SW480 (cell line): Measurements from ENCODE around the gene MGAT4A.
"Not testable (repeated sequence)": the region's sequence is repeated elsewhere in the genome, so short reads cannot be mapped to it uniquely, and the experiment has no call there.

Experiments
- DNase-seq: peaks from one replicate; pipeline ENCODE4 v3.0.0-alpha.2; 2016; ENCODE audit warnings: low spot score

The MGAT4A gene

GRCh38 chr2:98607104-98607503, 123.8 kb downstream of the MGAT4A start:
- DNase-seq, result no peak

- no peak for DNase-seq
Observed at GRCh38 chr2:98606431-98606830, 124.5 kb downstream of the MGAT4A start.

- no peak for DNase-seq
Observed at GRCh38 chr2:98605076-98605475, 125.9 kb downstream of the MGAT4A start.

DNA sequence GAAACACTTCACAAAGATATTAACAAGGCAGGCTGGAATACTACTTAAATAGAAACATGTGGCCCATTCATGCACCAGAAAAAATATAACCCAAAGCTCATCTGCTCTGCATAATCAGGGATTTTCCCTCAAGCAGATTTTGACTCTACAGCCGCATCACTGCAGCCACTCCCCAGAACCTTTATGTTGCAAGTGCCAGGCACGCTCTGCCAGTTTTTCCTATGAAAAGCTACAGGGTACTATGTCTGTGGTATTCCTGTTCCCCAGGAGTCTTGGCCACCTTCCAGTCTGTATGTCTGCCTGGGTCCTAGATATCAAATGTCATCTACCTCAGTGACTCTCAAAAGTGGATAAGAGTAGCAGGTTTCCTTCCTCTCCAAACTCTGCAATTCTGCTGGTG, 126.4 kb downstream of the MGAT4A start:
- no peak for DNase-seq

DNA sequence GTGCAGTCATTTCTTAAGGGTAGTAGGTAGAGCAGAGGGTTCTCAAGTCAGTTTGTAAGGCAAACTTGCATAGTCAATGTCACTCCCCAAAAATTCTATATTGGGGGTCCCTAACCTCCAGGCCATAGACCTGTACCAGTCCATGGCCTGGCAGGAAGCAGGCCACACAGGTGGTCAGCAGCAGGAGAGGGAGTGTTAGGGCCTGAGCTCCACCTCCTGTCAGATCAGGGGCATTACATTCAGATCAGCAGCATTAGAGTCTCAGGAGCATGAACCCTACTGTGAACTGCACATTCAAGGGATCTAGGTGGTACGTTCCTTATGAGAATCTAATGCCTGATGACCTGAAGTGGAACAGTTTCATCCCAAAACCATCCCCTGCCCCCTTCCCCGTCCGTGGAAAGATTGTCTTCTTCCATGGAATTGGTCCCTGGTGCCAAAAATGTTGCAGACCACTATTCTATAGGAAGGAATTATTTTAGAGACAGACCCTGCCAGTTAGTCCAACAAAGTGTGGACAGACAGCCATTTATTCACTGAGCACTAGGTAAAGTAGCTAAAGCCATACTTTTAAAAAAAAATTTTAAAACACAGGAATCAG, 129.3 kb downstream of the MGAT4A start:
- DNase-seq, result peak; percentile 64

DNA sequence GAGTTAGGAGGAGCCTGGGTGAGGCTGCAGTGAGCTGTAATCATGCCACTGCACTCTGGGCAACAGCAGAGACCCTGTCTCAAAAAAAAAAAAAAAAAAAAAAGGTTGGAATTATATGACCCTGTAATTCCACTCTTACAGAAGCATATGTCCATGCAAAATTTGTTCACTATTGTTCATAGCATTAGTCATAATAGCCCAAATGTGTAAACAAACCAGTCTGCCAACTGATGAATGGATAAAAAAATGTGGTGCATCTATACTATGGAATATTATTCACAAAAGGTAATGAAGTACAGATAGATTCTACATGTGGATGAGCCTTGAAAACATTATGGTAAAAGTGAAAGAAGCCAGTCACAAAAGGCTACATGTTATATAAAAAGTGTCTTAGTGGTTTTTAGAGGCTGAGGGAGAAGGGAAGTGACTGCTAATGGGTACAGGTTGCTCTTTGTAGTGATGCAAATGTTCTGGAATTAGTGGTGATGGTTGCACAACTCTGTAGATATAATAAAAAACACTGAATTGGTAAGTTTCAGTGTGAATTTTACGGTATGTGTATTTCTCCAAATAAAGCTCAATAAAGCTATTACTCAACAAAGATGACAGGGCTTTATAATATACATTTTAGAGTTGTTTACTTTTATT, 132.0 kb downstream of the MGAT4A start:
- DNase-seq, result no peak

DNA sequence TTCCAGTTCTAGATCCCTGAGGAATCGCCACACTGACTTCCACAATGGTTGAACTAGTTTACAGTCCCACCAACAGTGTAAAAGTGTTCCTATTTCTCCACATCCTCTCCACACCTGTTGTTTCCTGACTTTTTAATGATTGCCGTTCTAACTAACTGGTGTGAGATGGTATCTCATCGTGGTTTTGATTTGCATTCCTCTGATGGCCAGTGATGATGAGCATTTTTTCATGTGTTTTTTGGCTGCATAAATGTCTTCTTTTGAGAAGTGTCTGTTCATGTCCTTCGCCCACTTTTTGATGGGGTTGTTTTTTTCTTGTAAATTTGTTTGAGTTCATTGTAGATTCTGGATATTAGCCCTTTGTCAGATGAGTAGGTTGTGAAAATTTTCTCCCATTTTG, 136.3 kb downstream of the MGAT4A start:
- not testable (repeated sequence) for DNase-seq

- no peak for DNase-seq
Observed at GRCh38 chr2:98592565-98592964, 138.4 kb downstream of the MGAT4A start.

- no peak for DNase-seq
Observed at GRCh38 chr2:98589489-98589888, 141.4 kb downstream of the MGAT4A start.

- no peak for DNase-seq
Observed at GRCh38 chr2:98588880-98589431, 142.0 kb downstream of the MGAT4A start.

- no peak for DNase-seq
Observed at GRCh38 chr2:98586551-98587140, 144.3 kb downstream of the MGAT4A start.

- no peak for DNase-seq
Observed at GRCh38 chr2:98585386-98585785, 145.5 kb downstream of the MGAT4A start.

GRCh38 chr2:98583816-98584618, 146.9 kb downstream of the MGAT4A start:
- no peak for DNase-seq

GRCh38 chr2:98583276-98583675, 147.7 kb downstream of the MGAT4A start:
- DNase-seq, result no peak

- no peak for DNase-seq
Observed at GRCh38 chr2:98582523-98582922, 148.4 kb downstream of the MGAT4A start.

GRCh38 chr2:98580656-98581284, 150.2 kb downstream of the MGAT4A start:
- no peak for DNase-seq

DNA sequence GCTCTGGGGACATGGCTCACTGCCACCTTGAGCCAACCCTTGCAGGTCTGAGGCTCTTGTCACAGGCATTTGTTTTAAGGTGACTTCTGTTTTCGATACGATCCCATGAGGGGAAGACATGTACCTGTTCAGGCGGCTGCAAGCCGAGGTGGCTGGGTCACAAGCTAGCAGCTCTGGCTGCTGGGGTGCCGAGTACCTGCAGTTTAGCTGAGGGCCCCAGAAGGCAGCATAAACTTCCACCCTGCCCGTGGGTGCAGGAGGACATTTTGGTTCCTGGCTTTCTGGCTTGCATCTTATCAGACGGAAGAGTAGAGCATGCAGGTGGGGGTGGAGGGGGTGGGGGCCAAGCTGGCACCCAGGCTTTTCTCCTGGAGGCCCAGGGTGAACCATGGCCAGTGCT, 151.0 kb downstream of the MGAT4A start:
- DNase-seq, result no peak

DNA sequence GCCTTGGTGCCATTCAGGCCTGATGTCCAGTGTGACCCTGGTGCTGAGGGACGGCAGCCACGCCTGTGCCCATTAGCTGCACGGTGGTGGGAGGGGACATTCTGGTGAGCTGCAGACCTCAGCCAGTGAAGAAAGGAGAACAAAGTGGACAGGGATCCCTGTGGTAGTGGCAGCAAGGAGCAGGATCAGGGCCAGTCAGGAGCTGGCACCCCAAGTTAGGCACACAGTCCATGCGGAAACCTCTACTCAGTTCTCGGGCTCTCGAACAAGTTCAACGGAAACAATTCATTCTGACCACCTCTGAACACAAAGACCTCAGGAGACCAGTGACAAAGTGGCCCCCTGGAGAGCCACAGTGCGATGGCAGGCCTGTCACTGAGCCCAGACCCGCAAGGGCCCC, 152.7 kb downstream of the MGAT4A start:
- no peak for DNase-seq

- DNase-seq, result peak; percentile 0
Observed at GRCh38 chr2:98577313-98577712, 153.6 kb downstream of the MGAT4A start.

- no peak for DNase-seq
Observed at GRCh38 chr2:98576666-98577312, 154.1 kb downstream of the MGAT4A start.

DNA sequence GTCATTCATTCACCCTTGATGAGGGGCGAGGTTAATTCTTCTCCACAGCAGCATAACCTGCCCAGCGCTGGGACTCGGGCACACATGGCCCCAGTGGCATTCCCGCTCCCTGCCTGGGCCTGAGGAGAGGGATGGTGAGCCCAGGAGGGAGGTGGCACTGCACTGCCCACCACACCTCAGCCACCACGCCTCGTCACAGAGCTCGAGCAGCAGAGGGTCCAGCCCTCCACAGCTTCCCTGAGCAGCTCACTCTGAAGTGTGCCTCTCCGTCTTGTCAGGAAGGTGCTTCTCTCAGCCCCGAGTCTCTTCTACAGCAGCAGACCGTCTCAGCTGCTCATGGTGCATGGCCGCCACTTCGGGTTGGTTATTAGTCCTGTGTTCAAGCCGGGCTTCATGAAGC, 157.5 kb downstream of the MGAT4A start:
- no peak for DNase-seq

GRCh38 chr2:98572676-98573075, 158.3 kb downstream of the MGAT4A start:
- no peak for DNase-seq
